Measurements from ENCODE around the gene LRRC61.

DNA sequence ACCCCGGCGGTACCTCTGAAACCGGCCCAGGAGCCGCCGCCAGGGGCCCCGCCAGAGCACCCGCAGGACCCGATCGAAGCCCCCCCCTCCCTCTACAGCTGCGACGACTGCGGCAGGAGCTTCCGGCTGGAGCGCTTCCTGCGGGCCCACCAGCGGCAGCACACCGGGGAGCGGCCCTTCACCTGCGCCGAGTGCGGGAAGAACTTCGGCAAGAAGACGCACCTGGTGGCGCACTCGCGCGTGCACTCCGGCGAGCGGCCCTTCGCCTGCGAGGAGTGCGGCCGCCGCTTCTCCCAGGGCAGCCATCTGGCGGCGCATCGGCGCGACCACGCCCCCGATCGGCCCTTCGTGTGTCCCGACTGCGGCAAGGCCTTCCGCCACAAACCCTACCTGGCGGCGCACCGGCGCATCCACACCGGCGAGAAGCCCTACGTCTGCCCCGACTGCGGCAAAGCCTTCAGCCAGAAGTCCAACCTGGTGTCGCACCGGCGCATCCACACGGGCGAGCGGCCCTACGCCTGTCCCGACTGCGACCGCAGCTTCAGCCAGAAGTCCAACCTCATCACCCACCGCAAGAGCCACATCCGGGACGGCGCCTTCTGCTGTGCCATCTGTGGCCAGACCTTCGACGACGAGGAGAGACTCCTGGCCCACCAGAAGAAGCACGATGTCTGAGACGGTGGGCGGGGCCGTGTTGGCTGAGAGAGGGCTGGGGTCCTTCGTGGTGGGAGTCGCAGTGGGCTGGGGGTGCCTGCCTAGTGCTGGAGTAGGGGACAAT is 49.3 kb downstream of the LRRC61 start:
- TF ChIP-seq POLR2A (IDR thresholded peaks at IDR 0.05; ENCODE audit: low read length), result no peak
- TF ChIP-seq GATA1 (IDR thresholded peaks at IDR 0.05; ENCODE audit: low read depth, low read length), result no peak
